H54 (cell line): ENCODE data around the gene NPDC1.

Experiments used
- DNase-seq: peaks from one replicate; pipeline ENCODE4 v3.0.0; 2011; ENCODE audit warnings: low spot score, mixed read lengths; ENCODE audit not compliant: insufficient read length
- FAIRE-seq: peaks from 3 replicates; lab custom pipeline; 2011; peaks lifted over from hg19 to GRCh38; lab: Jason Lieb, UNC
- POLR2A ChIP-seq: IDR thresholded peaks from 2 replicates; pipeline ENCODE4 v1.6.1; 2011; ENCODE audit warnings: low read depth, mild to moderate bottlenecking, low read length

Gene NPDC1, protein sequence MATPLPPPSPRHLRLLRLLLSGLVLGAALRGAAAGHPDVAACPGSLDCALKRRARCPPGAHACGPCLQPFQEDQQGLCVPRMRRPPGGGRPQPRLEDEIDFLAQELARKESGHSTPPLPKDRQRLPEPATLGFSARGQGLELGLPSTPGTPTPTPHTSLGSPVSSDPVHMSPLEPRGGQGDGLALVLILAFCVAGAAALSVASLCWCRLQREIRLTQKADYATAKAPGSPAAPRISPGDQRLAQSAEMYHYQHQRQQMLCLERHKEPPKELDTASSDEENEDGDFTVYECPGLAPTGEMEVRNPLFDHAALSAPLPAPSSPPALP

DNA sequence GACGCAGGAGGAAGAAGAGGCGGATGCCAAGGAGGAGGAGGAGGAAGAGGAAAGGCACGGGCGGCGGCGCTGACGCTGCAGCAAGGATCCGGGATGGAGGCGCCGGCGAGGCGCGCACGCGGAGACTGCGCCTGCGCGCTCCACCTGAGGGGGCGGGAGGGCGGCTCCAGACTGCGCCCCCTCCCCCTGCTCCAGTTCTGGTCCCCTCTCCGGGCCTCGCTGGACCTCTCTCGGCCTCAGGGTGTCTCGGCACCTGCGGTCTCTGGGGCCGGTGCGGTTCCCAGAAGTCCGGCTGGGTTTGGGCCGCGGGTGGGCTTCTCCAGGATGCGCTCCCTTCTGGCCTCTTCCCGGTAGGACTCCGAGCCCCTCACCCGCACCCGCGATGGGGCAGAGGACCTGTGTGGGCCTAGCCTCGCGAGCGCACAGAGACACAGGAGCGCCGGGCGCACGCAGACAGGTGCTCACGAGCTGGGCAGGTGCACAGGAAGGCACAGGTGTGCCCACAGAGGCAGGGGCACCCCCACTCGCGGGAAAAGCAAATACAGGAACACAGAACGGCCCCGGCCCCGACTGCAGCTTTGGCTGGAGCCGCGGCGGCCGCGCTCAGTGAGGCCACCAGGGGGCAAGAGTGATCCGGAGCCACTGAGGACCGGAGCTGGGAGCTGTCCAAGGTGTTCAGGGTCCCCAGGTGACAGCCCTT lies at the start of gene NPDC1:
Gene NPDC1, minus strand, starts transcription at position 90 of the 700 bp plus-strand sequence. CDS start 188 bp downstream, outside the sequence.
- peak; percentile 69; the same call in 1 of the 2 replicates for TF ChIP-seq POLR2A
- FAIRE-seq (no peak), DNase-seq (peak; percentile 100)

GRCh38 chr9:137089232-137089947 lies 43.4 kb upstream of the NPDC1 start:
- FAIRE-seq = no peak
- no peak for TF ChIP-seq POLR2A
- DNase-seq = no peak

GRCh38 chr9:137088121-137088520 lies 42.1 kb upstream of the NPDC1 start:
- FAIRE-seq (no peak), DNase-seq (no peak)

DNA sequence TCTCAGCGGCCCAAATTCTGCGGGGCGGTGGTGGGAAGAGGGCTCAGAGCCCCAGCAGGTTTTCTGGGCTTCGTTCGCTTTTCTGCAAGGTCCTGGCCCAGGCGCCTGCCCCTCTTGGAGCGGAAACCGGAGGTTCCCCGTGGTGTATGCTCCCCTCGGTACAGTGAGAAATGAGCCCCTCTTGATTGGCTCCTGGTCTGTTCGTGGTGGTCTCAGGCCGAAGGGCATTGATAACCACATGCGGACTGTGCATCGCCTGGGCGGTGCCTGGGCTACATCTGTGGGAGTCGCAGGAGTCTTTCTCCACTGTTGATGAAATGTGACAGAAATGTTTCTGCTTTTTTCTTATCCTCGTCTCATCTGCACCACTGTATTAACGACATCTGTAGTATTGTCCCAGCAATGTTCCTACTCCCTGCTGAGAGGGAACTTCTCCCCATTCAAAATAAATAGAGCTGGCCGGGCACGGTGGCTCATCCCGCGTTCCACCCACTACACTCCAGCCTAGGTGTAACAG lies 41.5 kb upstream of the NPDC1 start:
- DNase-seq = no peak
- no peak for TF ChIP-seq POLR2A
- no peak for FAIRE-seq

More at GRCh38 chr9:137088121-137088520, 42.1 kb upstream of the NPDC1 start:
- TF ChIP-seq POLR2A = no peak

- TF ChIP-seq POLR2A = peak; percentile 86
- FAIRE-seq (peak; percentile 87), DNase-seq (peak; percentile 100)
Observed at GRCh38 chr9:137086531-137087408, 40.8 kb upstream of the NPDC1 start, which contains the start of gene MAN1B1. Gene MAN1B1, plus strand, starts transcription at chr9:137086985. Its CDS starts 15 bp downstream, at chr9:137087000.

- FAIRE-seq (no peak), DNase-seq (peak; percentile 68)
- peak; percentile 50 for TF ChIP-seq POLR2A
Observed at GRCh38 chr9:137085920-137086530, 40.0 kb upstream of the NPDC1 start.

- FAIRE-seq (no peak), DNase-seq (no peak)
- TF ChIP-seq POLR2A = no peak
Observed at GRCh38 chr9:137084526-137084925, 38.5 kb upstream of the NPDC1 start.

DNA sequence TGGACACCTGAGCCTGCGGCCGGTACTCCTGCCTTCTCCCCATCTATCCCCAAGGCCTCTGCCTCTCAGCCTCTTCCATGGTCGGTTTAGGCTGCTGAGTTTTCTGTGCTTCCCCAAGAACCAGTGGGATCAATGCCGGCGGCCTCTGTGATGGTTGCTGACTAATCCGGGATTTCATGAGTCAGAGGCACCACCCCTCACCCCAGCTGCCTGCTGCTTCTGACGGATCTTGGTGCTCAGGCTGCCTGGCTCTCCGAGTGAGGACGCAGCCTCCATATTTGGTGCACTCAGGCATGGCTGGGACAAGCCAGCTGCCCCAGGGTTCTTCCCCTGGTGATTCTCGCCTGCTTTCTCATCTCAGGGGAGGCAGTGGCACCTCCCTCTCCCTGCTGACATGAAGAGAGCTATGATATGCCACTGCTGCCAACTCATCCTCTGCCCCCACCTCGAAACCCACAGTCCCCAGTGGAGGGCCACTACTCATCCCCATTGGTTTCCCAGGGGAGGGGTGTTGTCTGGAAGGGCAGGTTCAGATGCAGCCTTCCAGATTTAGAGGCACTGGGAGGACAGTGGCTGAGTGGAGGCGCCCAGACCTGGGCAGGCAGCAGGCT lies 37.5 kb upstream of the NPDC1 start:
- peak; percentile 98 for DNase-seq
- FAIRE-seq = peak; percentile 91

GRCh38 chr9:137082925-137083290 lies 36.9 kb upstream of the NPDC1 start:
- no peak for TF ChIP-seq POLR2A
- FAIRE-seq (no peak), DNase-seq (no peak)

More for the DNA sequence above, 37.5 kb upstream of the NPDC1 start:
- 0 out of 2 replicates have a peak, but pooled peaks have one; percentile 18 for TF ChIP-seq POLR2A

DNA sequence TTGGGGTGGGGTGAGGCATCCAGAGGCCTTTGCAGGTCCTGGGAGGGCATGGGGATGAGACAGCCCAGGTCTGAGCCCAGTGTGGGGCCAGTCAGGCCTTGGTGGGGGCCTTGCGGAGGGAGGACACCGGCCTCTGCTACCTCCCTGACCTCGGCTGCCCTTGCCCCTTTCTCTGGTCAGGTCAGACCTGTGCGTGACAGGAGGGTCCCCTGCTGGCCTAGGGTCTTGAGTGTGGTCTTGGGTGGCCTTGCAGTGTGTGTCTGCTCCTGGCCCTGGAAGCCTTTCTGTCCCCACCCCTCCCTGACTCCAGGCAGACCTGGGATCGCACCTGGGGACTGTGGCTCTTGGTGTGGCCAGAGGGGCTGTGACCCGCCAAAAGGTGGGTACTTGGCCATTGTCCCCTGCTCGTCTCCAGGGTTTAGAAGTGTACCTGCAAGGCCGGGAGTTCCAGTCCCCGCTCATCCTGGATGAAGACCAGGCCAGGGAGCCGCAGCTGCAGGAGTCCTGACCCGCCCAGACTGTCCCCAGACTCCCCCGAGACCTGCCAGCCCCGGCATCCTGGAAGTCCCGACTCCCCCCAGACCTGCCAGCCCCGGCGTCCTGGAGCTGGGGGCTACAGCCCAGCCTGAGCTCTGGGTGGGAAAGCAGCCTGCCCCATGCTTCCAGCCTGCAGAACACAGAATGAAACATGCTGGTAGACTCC lies 36.4 kb upstream of the NPDC1 start:
- FAIRE-seq = no peak

More for the DNA sequence above, 36.4 kb upstream of the NPDC1 start:
- no peak for TF ChIP-seq POLR2A
- no peak for DNase-seq
